ENCODE data around the gene EIF4G1.
"Not testable (repeated sequence)": the region's sequence is repeated elsewhere in the genome, so short reads cannot be mapped to it uniquely, and the experiment has no call there.

EIF4G1 gene

GRCh38 chr3:184314363-184314699, at the start of gene EIF4G1:
Gene EIF4G1 (plus strand): TSS chr3:184314606. CDS start chr3:184315797, 1,191 bp downstream.
- peak; percentile 87 for DNase-seq
- in situ Hi-C loops (cut with HindIII; ENCODE audit: low pct_ligation_motif_present, low pct_unique_long_range_greater_than_20kb, low sequenced_read_pairs), result no loop called here

- in situ Hi-C loops (cut with HindIII; ENCODE audit: low pct_ligation_motif_present, low pct_unique_long_range_greater_than_20kb, low sequenced_read_pairs); DNase-seq: not testable (repeated sequence)
Measured at GRCh38 chr3:184267249-184267648, 47.2 kb upstream of the EIF4G1 start.

GRCh38 chr3:184272269-184272668, 42.1 kb upstream of the EIF4G1 start:
- in situ Hi-C loops (cut with HindIII; ENCODE audit: low pct_ligation_motif_present, low pct_unique_long_range_greater_than_20kb, low sequenced_read_pairs), result no loop called here
- no peak for DNase-seq

GRCh38 chr3:184275381-184275701, 39.1 kb upstream of the EIF4G1 start:
- in situ Hi-C loops (cut with HindIII; ENCODE audit: low pct_ligation_motif_present, low pct_unique_long_range_greater_than_20kb, low sequenced_read_pairs), result no loop called here
- DNase-seq, result no peak

- DNase-seq, result no peak
- in situ Hi-C loops (cut with HindIII; ENCODE audit: low pct_ligation_motif_present, low pct_unique_long_range_greater_than_20kb, low sequenced_read_pairs), result no loop called here
Measured at GRCh38 chr3:184275961-184276910, 38.2 kb upstream of the EIF4G1 start, which contains the start of gene ECE2. Gene ECE2 (plus strand): TSS chr3:184276022. CDS start chr3:184276154, 132 bp downstream.

GRCh38 chr3:184277366-184277765, 37.0 kb upstream of the EIF4G1 start:
- in situ Hi-C loops (cut with HindIII; ENCODE audit: low pct_ligation_motif_present, low pct_unique_long_range_greater_than_20kb, low sequenced_read_pairs), result no loop called here

GRCh38 chr3:184282941-184283340, 31.5 kb upstream of the EIF4G1 start:
- no peak for DNase-seq
- in situ Hi-C loops (cut with HindIII; ENCODE audit: low pct_ligation_motif_present, low pct_unique_long_range_greater_than_20kb, low sequenced_read_pairs), result no loop called here

More at GRCh38 chr3:184277366-184277765, 37.0 kb upstream of the EIF4G1 start:
- no peak for DNase-seq

- in situ Hi-C loops (cut with HindIII; ENCODE audit: low pct_ligation_motif_present, low pct_unique_long_range_greater_than_20kb, low sequenced_read_pairs), result no loop called here
- DNase-seq, result no peak
Measured at GRCh38 chr3:184283681-184284080, 30.7 kb upstream of the EIF4G1 start.

- DNase-seq, result peak; percentile 61
- in situ Hi-C loops (cut with HindIII; ENCODE audit: low pct_ligation_motif_present, low pct_unique_long_range_greater_than_20kb, low sequenced_read_pairs), result no loop called here
Measured at GRCh38 chr3:184284696-184285095, 29.7 kb upstream of the EIF4G1 start.

- in situ Hi-C loops (cut with HindIII; ENCODE audit: low pct_ligation_motif_present, low pct_unique_long_range_greater_than_20kb, low sequenced_read_pairs), result no loop called here
- DNase-seq, result peak; percentile 53
Measured at GRCh38 chr3:184289426-184289938, 24.9 kb upstream of the EIF4G1 start.

- DNase-seq, result no peak
- in situ Hi-C loops (cut with HindIII; ENCODE audit: low pct_ligation_motif_present, low pct_unique_long_range_greater_than_20kb, low sequenced_read_pairs), result no loop called here
Measured at GRCh38 chr3:184290331-184290730, 24.1 kb upstream of the EIF4G1 start.

GRCh38 chr3:184291044-184291737, 23.2 kb upstream of the EIF4G1 start:
- in situ Hi-C loops (cut with HindIII; ENCODE audit: low pct_ligation_motif_present, low pct_unique_long_range_greater_than_20kb, low sequenced_read_pairs), result no loop called here
- no peak for DNase-seq

GRCh38 chr3:184291738-184292445, 22.5 kb upstream of the EIF4G1 start:
- in situ Hi-C loops (cut with HindIII; ENCODE audit: low pct_ligation_motif_present, low pct_unique_long_range_greater_than_20kb, low sequenced_read_pairs), result no loop called here
- DNase-seq, result no peak

- no peak for DNase-seq
- in situ Hi-C loops (cut with HindIII; ENCODE audit: low pct_ligation_motif_present, low pct_unique_long_range_greater_than_20kb, low sequenced_read_pairs), result no loop called here
Measured at GRCh38 chr3:184295771-184296170, 18.6 kb upstream of the EIF4G1 start.

GRCh38 chr3:184296616-184297015, 17.8 kb upstream of the EIF4G1 start:
- DNase-seq, result no peak
- in situ Hi-C loops (cut with HindIII; ENCODE audit: low pct_ligation_motif_present, low pct_unique_long_range_greater_than_20kb, low sequenced_read_pairs), result no loop called here

- in situ Hi-C loops (cut with HindIII; ENCODE audit: low pct_ligation_motif_present, low pct_unique_long_range_greater_than_20kb, low sequenced_read_pairs), result no loop called here
- DNase-seq, result peak; percentile 94
Measured at GRCh38 chr3:184298759-184299487, 15.5 kb upstream of the EIF4G1 start, which contains the start of gene PSMD2. Gene PSMD2 (plus strand): TSS chr3:184299241. CDS start chr3:184299267, 26 bp downstream.

GRCh38 chr3:184299488-184300377, 14.7 kb upstream of the EIF4G1 start:
- in situ Hi-C loops (cut with HindIII; ENCODE audit: low pct_ligation_motif_present, low pct_unique_long_range_greater_than_20kb, low sequenced_read_pairs), result no loop called here
- DNase-seq, result peak; percentile 36

Data from ACHN (cell line).